AG20443 (cell line): ENCODE data around the gene TSFM.
"Not testable (repeated sequence)": the region's sequence is repeated elsewhere in the genome, so short reads cannot be mapped to it uniquely, and the experiment has no call there.

ENCODE experiments used
- DNase-seq: peaks from one replicate; pipeline ENCODE4 v3.0.0; 2012; ENCODE audit warnings: low spot score, mixed read lengths

Gene TSFM

DNA sequence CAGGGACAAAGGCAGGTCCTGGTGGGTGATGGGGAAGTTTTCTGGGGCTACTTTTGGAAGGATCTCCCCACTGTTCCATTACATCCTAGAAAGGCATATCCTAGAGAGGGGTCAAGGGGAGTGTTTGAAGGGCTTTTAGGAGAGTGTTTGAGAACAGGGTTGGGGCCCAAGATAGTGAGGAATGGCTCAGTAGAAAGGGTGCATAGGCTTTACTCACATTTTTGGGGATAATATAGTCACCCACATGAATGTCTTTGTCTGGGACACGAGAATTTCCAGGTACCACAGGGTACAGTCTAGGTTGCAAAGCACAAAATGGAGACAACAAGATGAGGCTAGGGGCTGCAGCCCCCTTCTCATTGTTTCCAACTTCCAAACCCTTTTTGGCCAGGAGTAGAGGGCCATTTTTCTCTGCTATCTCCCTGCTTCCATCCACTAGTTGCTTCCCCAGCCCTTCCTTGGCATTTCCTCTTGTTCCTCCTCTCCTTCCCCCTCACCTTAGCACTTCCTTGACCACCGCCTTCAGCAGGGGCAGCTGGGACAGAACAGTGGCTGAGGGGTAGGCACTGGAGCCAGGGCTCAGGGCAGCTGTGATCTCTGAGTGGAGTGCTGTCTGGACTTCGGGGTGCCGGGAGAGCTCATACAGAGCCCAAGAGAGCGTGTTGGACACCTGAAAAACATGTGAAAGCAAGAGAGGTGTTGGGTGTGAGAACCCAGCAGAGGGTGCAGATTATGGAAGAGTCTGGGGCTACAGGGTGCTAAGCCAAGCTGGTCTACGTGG, 18.5 kb upstream of the TSFM start:
- no peak for DNase-seq

DNA sequence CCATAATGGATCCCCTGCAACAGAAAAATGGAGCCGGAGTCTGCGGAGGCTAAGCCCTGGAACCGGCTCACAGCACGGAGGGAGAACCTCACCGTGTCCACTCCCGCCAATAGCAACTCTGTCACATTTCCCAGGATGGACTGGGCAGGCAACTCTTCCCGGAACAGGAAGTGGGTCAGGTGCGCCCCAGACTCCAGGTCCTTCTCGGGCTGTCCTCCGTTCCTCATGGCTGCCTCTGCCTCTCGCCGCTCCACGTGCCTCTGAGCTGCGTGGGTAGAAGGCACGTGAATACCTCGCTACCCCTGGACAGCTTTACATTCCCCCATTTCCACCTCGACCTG, 18.0 kb upstream of the TSFM start:
- DNase-seq: no peak

GRCh38 chr12:57765003-57765697, 17.4 kb upstream of the TSFM start:
- peak; percentile 59 for DNase-seq

DNA sequence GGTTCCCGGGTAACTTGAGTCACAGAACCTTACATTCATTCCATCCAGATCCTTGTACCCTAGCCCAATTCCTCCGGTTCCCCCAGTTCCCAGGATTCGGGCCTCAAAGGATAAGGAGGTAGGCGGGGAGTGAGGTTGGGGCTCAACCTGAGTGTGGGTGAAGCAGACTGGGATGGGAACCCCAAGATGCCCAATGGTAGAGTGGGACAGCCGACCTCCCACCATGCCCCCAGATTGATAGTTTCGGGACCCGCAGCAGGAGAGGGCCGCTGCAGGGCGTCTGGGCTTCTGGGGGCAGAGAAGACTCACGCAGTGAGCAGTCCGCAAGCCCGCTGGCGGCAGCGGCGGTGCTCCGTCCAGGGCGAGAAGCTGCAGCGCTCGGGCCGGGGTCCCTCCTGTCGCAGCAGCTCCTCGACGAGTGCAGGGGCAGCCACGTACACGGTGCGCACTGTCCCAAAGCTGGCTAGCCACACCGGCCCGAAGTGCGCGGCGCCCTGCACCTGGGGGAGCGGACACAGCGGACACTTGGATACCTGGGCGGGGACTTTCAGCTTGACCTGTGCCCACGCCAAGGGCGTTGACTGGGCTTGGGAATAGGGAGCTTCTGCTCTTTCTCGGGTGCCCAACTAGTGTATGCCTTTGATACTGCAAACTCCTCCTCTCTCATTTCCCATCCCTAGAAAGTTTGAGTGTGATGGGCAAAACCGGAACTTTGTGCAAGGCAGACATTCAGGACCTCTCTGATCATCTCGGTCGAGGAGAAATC, 16.7 kb upstream of the TSFM start:
- DNase-seq: no peak

- DNase-seq: no peak
Observed at GRCh38 chr12:57766464-57767304, 15.9 kb upstream of the TSFM start, which contains the start of gene CYP27B1. Gene CYP27B1 (minus strand): TSS chr12:57767078. CDS start chr12:57767041, 37 bp downstream.

- no peak for DNase-seq
Observed at GRCh38 chr12:57767305-57767698, 15.3 kb upstream of the TSFM start.

GRCh38 chr12:57767876-57768275, 14.7 kb upstream of the TSFM start:
- DNase-seq: no peak

DNA sequence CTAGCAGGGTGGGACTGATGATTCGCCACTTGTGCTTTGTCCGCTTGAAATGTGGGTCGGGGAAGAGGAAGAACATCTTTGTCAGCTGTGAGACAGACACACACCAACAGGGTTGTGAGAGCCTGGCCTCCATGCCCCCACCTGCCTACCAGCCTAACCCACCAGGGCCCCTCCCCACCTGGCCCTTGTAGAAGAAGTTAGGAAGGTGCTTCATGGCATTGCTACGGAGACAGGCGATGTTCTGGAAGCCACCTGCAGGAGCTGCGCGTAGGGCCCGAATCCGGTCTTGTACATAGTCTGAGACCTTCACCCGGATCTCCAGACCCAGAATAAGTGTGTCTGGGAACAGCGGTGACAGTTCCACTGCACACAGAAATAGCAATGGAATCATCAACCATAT, 13.0 kb upstream of the TSFM start:
- no peak for DNase-seq

- DNase-seq: no peak
Observed at GRCh38 chr12:57770734-57771133, 11.9 kb upstream of the TSFM start.

- peak; percentile 92 for DNase-seq
Observed at GRCh38 chr12:57771236-57771872, 11.2 kb upstream of the TSFM start.

- peak; percentile 96 for DNase-seq
Observed at GRCh38 chr12:57771873-57772428, 10.6 kb upstream of the TSFM start, which contains the start of gene METTL1. Gene METTL1 (minus strand): TSS chr12:57772105. CDS start chr12:57772083, 22 bp downstream.

DNA sequence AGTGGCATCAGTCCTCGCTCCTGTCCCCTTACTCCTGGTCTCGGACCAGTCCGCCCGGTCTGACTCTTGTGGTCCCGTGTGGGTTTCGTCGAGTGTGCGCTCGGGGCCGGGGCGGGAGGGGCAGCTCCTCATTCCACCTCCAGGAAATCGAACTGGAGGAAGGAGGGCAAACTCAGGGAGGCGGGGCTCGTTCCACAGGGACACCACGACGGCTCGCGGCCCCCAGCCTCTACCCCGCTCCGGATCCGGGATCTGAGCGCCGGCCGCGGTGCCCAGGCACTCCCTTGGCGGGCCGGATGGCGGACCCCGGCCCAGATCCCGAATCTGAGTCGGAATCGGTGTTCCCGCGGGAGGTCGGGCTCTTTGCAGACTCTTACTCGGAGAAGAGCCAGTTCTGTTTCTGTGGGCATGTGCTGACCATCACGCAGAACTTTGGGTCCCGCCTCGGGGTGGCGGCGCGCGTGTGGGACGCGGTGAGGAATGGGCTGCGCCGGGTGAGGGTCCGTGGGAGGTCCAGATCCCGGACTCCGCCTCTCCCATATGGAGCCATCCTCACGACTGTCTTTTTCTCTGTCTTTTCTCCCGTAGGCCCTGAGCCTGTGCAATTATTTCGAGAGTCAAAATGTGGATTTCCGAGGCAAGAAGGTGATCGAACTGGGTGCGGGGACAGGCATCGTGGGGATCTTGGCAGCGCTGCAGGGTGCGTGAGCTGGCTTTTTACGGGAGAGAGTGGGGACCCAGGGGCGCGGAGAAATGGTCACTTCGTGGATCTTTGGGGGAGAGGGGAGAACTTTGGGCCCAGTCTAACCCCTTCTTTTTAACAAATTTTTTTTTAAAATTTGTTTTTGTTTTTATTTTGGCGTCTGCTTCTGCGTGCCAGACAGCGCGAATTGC, 9.9 kb upstream of the TSFM start, which contains the start of gene EEF1AKMT3:
Gene EEF1AKMT3, plus strand, starts transcription at position 186 of the 894 bp plus-strand sequence. Its CDS starts 111 bp downstream, at position 297.
- peak; percentile 75 for DNase-seq

DNA sequence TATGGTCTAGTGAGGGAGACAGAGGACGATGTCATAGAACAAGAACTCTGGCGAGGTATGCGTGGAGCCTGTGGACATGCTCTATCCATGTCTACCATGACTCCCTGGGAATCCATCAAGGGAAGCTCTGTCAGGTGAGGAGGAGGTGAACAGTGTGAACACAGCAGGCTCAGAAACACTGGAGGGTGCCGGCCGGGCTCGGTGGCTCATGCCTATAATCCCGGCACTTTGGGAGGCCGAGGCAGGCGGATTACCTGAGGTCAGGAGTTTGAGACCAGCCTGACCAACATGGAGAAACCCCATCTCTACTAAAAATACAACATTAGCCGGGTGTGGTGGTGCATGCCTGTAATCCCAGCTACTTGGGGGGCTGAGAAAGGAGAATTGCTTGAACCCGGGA, 8.0 kb upstream of the TSFM start:
- not testable (repeated sequence) for DNase-seq

- no peak for DNase-seq
Observed at GRCh38 chr12:57775044-57775443, 7.5 kb upstream of the TSFM start.

DNA sequence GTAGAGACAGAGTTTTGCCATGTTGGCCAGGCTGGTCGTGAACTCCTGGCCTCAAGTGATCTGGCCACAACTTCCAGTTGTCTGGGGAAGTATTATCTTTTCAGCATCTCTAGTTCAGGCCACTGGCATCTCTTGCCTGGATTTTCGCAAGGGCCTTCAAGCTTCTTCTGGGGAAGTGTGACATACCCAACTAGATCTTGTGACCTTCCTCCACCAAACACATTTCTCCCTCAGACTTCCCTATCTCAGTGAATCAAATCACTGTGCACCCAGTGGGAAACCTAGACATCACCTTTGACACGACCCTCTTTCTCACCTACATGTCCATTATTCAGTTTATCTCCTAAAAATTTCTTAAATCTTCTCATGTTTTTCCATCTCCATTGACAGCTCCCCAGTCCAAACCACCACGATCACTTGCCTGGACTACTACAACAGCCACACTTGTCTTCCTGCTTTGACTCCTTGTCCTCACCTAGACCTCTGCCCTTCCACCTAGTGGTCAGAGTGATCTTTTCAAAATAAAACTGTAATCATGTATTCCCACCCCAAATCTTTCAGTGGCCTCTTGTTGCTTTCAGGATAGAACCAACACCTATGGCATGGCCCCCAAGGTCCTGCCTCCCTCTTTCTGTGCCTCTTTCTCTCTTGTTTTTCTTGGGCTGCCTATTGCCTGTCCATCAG, 6.9 kb upstream of the TSFM start:
- no peak for DNase-seq

- DNase-seq: no peak
Observed at GRCh38 chr12:57776247-57776587, 6.4 kb upstream of the TSFM start.

- no peak for DNase-seq
Observed at GRCh38 chr12:57777367-57777766, 5.2 kb upstream of the TSFM start.

DNA sequence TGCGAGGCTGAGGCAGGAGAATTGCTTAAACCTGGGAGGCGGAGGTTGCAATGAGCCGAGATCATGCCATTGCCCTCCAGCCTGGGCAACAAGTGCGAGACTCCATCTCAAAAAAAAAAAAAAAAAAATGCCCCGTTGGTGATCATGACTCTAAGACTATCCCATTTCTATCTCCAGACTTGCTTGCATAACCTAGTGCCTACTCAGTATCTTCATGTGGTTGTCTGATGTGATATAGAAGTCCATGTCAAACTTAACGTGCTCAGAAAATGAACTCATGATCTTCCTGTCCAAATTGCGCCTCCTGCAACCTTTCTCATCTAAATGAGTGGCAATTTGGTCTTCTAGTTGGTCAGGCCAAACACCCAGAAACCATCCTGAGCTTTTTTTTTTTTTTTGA, 4.7 kb upstream of the TSFM start:
- DNase-seq: no peak

- no peak for DNase-seq
Observed at GRCh38 chr12:57779736-57780135, 2.9 kb upstream of the TSFM start.
